T-helper 2 cell treated with Interferon-gamma antibody and Interleukin-4, amounts not matched to agents 100 ng/mL and 5 ng/mL, for 36 hours (primary cell): ENCODE data around the gene CIROP. TPM values are rescaled to one million over a fixed set of nuclear protein-coding genes. Genes with fewer than 3 reads are reported as not detected.

Source experiments
- intact Hi-C: fragments of 100-400 bp; cut with micrococcal nuclease; formaldehyde crosslinking; loops from one replicate; pipeline ENCODE4 v1.15.1; 2023
- total RNA-seq: library from RNA; stranded (reverse); gene quantifications from 2 replicates; pipeline ENCODE4 v1.2.3, GENCODE V29; 2022

The CIROP gene
- total RNA-seq, 1 donor from 2014 or later: not detected

GRCh38 chr14:23070262-23071129 lies 34.3 kb downstream of the CIROP start:
- intact Hi-C loops: loop anchor here (1.0 to 2.0 kb wide), 2 partner anchors 24 to 36 kb away; partner anchors contain the start of gene PSMB5

- intact Hi-C loops: no loop called here
Observed at GRCh38 chr14:23069413-23069806, 35.4 kb downstream of the CIROP start.

- intact Hi-C loops: no loop called here
Observed at GRCh38 chr14:23068789-23069412, 35.9 kb downstream of the CIROP start.

- intact Hi-C loops: no loop called here
Observed at GRCh38 chr14:23067847-23068788, 36.7 kb downstream of the CIROP start.

- intact Hi-C loops: no loop called here
Observed at GRCh38 chr14:23066855-23067744, 37.7 kb downstream of the CIROP start.

GRCh38 chr14:23066368-23066767 lies 38.4 kb downstream of the CIROP start:
- intact Hi-C loops: no loop called here

- intact Hi-C loops: no loop called here
Observed at GRCh38 chr14:23063601-23064000, 41.2 kb downstream of the CIROP start.

GRCh38 chr14:23062002-23062401 lies 42.8 kb downstream of the CIROP start:
- intact Hi-C loops: no loop called here

- intact Hi-C loops: no loop called here
Observed at GRCh38 chr14:23060536-23061260, 44.1 kb downstream of the CIROP start.

- intact Hi-C loops: loop anchor here (1.0 to 5.0 kb wide), 3 partner anchors 73 to 488 kb away; partner anchors contain the start of gene LRP10
Observed at GRCh38 chr14:23058654-23059504, 45.9 kb downstream of the CIROP start.

- intact Hi-C loops: loop anchor here (1.0 to 5.0 kb wide), 4 partner anchors 72 to 487 kb away; partner anchors contain the start of genes LRP10 and PRMT5
Observed at GRCh38 chr14:23057757-23058653, 46.8 kb downstream of the CIROP start.

GRCh38 chr14:23056956-23057756 lies 47.6 kb downstream of the CIROP start, which contains the start of gene CDH24:
TSS of gene CDH24 (minus strand) at chr14:23057520. CDS start at chr14:23055733, 1,787 bp downstream.
- intact Hi-C loops: loop anchor here (1.0 to 5.0 kb wide), 3 partner anchors 22 to 185 kb away; partner anchors contain the start of genes LRP10 and PRMT5

GRCh38 chr14:23056145-23056955 lies 48.4 kb downstream of the CIROP start:
- intact Hi-C loops: loop anchor here (1.0 to 5.0 kb wide), 3 partner anchors 21 to 184 kb away; partner anchors contain the start of genes LRP10 and PRMT5

- intact Hi-C loops: loop anchor here (1.0 to 5.0 kb wide), 3 partner anchors 20 to 183 kb away; partner anchors contain the start of genes LRP10 and PRMT5
Observed at GRCh38 chr14:23055621-23056144, 49.1 kb downstream of the CIROP start.

GRCh38 chr14:23055147-23055550 lies 49.6 kb downstream of the CIROP start:
- intact Hi-C loops: loop anchor here (5.0 kb wide), 1 partner anchor 183 kb away; the partner anchor contains the start of gene LRP10
